ENCODE data around the gene PRG3. TPM values are rescaled to one million over a fixed set of nuclear protein-coding genes. Genes with fewer than 3 reads are reported as not detected.

Gene PRG3
- total RNA-seq, 1 experiment from 2014 or later: not detected

GRCh38 chr11:57360991-57361390 lies 20.0 kb downstream of the PRG3 start:
- no peak for TF ChIP-seq CTCF (IDR thresholded peaks at IDR 0.05 in 2 of 3, conservative IDR thresholded peaks at IDR 0.05 in 1 of 3; ENCODE audit: borderline replicate concordance in 1 of 3, insufficient read depth in 1 of 3, low read depth in 2 of 3, low read length in 2 of 3)
- TF ChIP-seq SIN3A (IDR thresholded peaks at IDR 0.05; ENCODE audit: low read depth): no peak
- no peak for TF ChIP-seq CBX3 (IDR thresholded peaks at IDR 0.05; ENCODE audit: low read depth)
- no peak for TF ChIP-seq YY1 (IDR thresholded peaks at IDR 0.05; ENCODE audit: extremely low read depth, insufficient replicate concordance, low read depth, low read length)
- no peak for TF ChIP-seq REST (IDR thresholded peaks at IDR 0.05; ENCODE audit: low read depth)
- TF ChIP-seq ZNF274 (IDR thresholded peaks at IDR 0.05; ENCODE audit: low read depth, low read length): no peak
- TF ChIP-seq ATF3 (IDR thresholded peaks at IDR 0.05): no peak
- TF ChIP-seq ELF1 (IDR thresholded peaks at IDR 0.05; ENCODE audit: borderline replicate concordance, low read depth): no peak
- TF ChIP-seq CEBPB (IDR thresholded peaks at IDR 0.05; ENCODE audit: low read depth): no peak
- TF ChIP-seq JUND (IDR thresholded peaks at IDR 0.05): no peak
- TF ChIP-seq SRF (IDR thresholded peaks at IDR 0.05; ENCODE audit: low read depth): no peak
- no peak for TF ChIP-seq EZH2phosphoT487 (IDR thresholded peaks at IDR 0.05; ENCODE audit: borderline replicate concordance)
- no peak for TF ChIP-seq POLR2A (IDR thresholded peaks at IDR 0.05; ENCODE audit: borderline replicate concordance, extremely low read depth, insufficient read depth, insufficient read length)
- TF ChIP-seq FOSL1 (IDR thresholded peaks at IDR 0.05; ENCODE audit: low read depth): no peak
- no peak for TF ChIP-seq EGR1 (IDR thresholded peaks at IDR 0.05; ENCODE audit: low read depth)
- TF ChIP-seq EZH2 (IDR thresholded peaks at IDR 0.05): no peak
- no peak for TF ChIP-seq ZBTB33 (IDR thresholded peaks at IDR 0.05; ENCODE audit: extremely low read depth, insufficient replicate concordance, low read length)
- no peak for TF ChIP-seq RAD21 (IDR thresholded peaks at IDR 0.05; ENCODE audit: low read depth)
- TF ChIP-seq MAX (IDR thresholded peaks at IDR 0.05): no peak
- TF ChIP-seq SP1 (IDR thresholded peaks at IDR 0.05; ENCODE audit: low read depth): no peak
- RAD21 ChIA-PET (ENCODE audit: low non-redundant PET in 1 of 2, low total read pairs in 2 of 2, uncharacterized antibody in 2 of 2, unreplicated experiment in 2 of 2): no interaction called here
- no peaks in the 10 kb centered on the region for H4K20me1 ChIP-seq (ENCODE audit: insufficient read depth)
- DNase-seq (ENCODE audit: low read depth, low spot score) (no peak), ATAC-seq (no peak)
- H3K9ac ChIP-seq (ENCODE audit: low read length): no peak overlapping the region
- H3K27ac ChIP-seq (ENCODE audit: low read depth, low read length): no peak overlapping the region
- intact Hi-C loops (cut with micrococcal nuclease): no loop called here
- no peaks in the 10 kb centered on the region for H3K9me3 ChIP-seq (ENCODE audit: control insufficient read depth in 1 of 2, insufficient read depth in 1 of 2, low read depth in 1 of 2, low read length in 2 of 2)
- no peak overlapping the region for H2AFZ ChIP-seq (ENCODE audit: low read depth, low read length, poor library complexity, severe bottlenecking)
- H3K27me3 ChIP-seq (ENCODE audit: insufficient read depth, low read length): 0 out of 2 replicates have a peak, but pooled peaks cover 5% of the 10 kb centered on the region
- H3K9me2 ChIP-seq (ENCODE audit: insufficient read depth): no peaks in the 10 kb centered on the region
- no peaks in the 10 kb centered on the region for H3K79me2 ChIP-seq (ENCODE audit: insufficient read depth, low read length)
- no TSS peak for BruUV-seq (replicated peaks)
- no peaks in the 10 kb centered on the region for H3K36me3 ChIP-seq (ENCODE audit: control insufficient read depth in 1 of 2, insufficient read depth in 2 of 2, low read length in 2 of 2)
- no peak overlapping the region for H3K4me2 ChIP-seq (ENCODE audit: low read length)
- POLR2A ChIA-PET: interaction anchor here (1.5 kb wide), 1 partner anchor 9 kb away, joined by 3 read pairs; no protein-coding TSS in a partner anchor
- H3K4me1 ChIP-seq (ENCODE audit: control insufficient read depth in 1 of 2, insufficient read depth in 2 of 2, low read length in 2 of 2): no peaks in the 10 kb centered on the region
- CTCF ChIA-PET: interaction anchor here (1.0 kb wide), 1 partner anchor 11 kb away, joined by 3 read pairs; no protein-coding TSS in a partner anchor
- H3K4me3 ChIP-seq (replicated peaks in 1 of 2; ENCODE audit: low read depth in 1 of 2, low read length in 2 of 2): no peak overlapping the region
